ENCODE data around the gene TEX22.

- TF ChIP-seq CTCF (IDR thresholded peaks at IDR 0.05 in 4 of 5, conservative IDR thresholded peaks at IDR 0.05 in 1 of 5) (no peak), POLR2A (IDR thresholded peaks at IDR 0.05) (no peak)
Measured at GRCh38 chr14:105433161-105433605, 34.8 kb downstream of the TEX22 start.

Data from gastrocnemius medialis (tissue), 4 donors.